ENCODE results near the gene TCOF1.

DNA sequence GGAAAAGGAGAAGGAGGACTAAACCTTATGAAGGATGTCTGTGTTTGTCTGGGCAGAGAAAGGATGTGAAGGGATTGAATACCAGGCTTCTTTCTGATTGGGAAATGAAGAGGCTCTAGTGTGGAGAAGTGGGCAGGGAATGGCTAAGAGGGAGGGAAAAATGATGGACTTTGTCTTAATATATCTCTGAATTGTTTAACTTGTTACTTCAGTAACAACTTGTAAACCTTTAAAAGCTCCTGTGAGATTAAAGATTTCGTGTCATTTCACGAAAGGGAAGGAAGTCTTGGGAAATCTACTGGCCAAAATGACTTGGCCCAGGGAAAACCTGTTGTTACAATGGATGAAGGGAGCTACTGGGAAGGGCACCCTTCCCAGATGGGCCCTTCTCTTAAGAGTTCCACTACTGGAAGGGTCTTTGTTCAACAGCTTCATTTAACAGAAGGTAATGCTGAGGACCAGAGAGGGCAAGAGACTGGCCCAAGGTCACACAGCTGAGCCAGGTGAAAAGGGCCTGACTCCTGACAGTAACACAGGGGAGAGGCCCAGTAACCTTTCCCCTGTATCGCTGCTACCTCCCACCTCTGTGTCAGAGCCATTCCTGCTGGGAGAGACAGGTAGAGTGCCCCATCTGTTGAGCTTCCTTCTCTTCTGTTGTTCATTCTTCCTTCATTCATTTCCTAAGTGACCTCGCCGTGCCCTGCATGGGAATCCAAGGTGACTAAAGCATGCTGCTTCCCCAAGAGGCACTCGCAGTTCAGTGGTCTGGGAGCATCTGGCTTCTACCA lies 5.1 kb upstream of the TCOF1 start:
- no peak for TF ChIP-seq POLR2A (IDR thresholded peaks at IDR 0.05)
- TF ChIP-seq, protein P1, sequence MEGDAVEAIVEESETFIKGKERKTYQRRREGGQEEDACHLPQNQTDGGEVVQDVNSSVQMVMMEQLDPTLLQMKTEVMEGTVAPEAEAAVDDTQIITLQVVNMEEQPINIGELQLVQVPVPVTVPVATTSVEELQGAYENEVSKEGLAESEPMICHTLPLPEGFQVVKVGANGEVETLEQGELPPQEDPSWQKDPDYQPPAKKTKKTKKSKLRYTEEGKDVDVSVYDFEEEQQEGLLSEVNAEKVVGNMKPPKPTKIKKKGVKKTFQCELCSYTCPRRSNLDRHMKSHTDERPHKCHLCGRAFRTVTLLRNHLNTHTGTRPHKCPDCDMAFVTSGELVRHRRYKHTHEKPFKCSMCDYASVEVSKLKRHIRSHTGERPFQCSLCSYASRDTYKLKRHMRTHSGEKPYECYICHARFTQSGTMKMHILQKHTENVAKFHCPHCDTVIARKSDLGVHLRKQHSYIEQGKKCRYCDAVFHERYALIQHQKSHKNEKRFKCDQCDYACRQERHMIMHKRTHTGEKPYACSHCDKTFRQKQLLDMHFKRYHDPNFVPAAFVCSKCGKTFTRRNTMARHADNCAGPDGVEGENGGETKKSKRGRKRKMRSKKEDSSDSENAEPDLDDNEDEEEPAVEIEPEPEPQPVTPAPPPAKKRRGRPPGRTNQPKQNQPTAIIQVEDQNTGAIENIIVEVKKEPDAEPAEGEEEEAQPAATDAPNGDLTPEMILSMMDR (IDR thresholded peaks at IDR 0.05): no peak
